LHCN-M2 (cell line): Measurements from ENCODE around the gene CSF3R. TPM values are rescaled to one million over a fixed set of nuclear protein-coding genes. Genes with fewer than 3 reads are reported as not detected.

Experiments used
- DNase-seq: peaks from one replicate; pipeline ENCODE4 v3.0.0-alpha.2; 2012; ENCODE audit warnings: low read depth
- total RNA-seq: library from RNA; depleted of rRNA; stranded (reverse); fragments of >200 nt; gene quantifications from 2 replicates; pipeline ENCODE4 v1.2.3, GENCODE V29; 2014

CSF3R gene
- total RNA-seq, 1 experiment from 2014 or later = not detected

DNA sequence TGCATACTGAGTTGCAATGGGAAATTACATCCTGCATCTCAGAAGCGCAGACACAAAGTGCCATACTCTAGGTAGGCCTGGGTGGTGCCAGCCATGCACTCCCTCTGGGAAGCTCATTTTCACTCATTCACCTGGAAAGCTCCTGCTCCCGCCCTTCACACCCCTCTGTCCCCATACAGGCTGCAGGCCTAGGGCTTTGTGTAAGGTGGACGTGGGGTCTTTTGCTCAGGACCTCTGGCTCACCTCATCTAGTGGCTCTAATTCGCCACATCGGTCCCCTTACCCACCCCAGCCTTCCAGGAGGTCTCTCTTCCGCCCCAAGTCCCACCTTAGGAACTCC is 19.3 kb downstream of the CSF3R start:
- DNase-seq = no peak

DNA sequence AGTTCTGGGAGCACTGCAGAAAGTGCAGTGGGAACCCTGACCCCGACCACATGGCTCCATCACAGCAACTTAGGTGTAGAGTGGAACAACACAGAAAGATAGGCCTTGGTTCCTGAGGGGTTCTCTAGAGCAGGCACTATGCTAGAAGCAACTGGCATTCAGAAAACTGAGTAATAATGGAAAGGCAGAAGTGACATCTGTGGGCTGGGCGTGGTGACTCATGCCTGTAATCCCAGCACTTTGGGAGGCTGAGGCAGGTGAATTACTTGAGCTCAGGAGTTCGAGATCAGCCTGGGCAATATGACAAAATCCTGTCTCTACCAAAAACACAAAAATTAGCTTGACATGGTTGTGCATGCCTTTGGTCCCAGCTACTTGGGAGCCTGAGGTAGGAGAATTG is 23.8 kb downstream of the CSF3R start:
- peak; percentile 23 for DNase-seq

DNA sequence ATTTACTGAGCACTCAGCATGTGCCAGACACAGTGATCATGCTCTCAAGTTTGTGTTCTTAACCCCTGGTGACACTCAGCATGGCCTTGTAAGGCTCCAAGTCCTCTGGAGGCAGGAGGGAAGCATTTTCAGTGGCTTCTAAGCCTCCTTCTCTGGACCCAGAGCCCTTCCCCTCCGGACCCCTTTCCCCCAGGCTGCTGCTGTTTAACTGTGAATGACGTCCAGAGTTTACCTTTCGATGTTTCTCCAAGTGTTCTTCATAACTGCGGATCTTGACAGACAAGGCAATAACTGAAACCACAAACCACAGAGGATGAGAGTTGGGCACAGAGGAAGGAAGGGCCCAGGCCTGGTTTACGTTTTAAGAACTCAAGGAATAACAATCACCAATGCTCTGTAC is 25.0 kb downstream of the CSF3R start:
- DNase-seq = no peak

DNA sequence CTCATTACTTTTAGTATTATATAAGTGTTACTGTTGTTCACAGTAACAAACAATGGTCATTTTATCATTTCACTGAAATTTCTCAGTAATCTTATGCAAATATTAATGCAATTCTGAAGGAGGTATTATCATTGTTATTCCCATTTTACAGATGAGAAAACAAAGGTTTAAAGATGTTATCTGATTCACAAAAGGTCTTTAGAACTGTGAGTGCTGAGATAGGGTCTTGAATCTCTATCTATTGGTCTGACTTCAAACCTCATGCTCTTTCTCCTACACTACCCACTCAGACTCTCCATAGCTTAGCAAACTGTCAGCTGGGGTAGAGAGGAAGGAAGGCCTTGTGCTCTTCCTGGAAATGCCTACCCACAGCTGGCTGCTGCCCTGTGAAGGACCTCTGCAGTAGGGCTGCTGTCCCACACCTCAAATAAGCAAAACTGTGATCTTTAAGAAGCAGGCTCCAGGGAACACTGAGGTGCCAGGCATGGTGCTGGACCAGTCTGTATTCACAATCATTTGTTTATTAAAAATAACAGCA is 26.3 kb downstream of the CSF3R start:
- no peak for DNase-seq

DNA sequence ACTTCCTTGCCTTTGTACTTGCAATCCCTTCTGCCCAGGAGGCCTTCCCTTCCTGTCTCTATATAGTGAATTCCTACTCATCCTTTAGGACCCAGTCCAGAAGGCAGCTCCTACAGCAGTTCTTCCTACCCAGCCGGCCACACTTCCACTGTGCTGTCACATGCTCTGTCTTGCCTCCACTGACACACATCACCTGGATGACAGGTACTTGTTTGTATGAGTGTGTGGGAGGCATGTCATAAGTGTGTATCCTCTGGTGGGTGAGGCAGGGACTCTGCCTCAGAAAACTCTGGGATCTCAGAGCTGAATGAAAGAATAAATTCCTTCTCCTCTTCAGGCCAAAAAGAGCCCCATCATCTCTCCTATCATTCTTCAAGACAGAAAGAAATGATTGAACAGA is 27.3 kb downstream of the CSF3R start:
- DNase-seq = no peak

DNA sequence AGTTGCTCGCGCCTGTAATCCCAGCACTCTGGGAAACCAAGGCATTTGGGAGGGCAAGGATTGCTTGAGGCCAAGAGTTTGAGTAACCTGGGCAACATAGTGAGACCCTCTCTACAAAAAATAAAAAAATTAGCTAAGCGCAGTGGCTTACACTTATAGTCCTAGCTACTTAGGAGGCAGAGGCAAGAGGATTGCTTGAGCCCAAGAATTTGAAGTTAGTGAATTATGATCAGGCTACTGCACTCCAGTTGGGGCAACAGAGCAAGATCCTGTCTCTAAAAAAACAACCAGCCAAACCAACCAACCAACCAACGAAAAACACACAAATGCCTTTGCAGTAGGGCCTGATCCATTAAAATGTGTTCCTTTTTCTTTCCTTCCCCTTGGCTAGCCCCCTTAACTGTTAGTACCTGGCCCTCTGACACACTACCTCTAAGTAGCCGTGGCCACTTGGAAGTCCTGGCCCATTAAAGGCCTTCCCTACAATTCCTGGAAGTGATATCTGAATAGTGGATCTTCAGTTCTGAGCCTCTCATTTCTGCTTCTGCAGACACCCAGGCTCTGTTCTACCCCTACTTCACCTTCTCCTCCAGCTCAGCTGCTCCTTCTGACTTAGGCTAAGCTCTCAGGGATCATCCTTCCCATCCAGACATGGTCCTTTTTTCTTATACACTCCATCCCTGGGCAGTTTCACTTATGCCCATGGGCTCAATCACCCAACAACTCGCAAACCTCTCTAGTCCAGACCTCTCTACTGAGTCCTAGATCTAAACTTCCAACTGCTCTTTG is 28.9 kb downstream of the CSF3R start:
- no peak for DNase-seq

DNA sequence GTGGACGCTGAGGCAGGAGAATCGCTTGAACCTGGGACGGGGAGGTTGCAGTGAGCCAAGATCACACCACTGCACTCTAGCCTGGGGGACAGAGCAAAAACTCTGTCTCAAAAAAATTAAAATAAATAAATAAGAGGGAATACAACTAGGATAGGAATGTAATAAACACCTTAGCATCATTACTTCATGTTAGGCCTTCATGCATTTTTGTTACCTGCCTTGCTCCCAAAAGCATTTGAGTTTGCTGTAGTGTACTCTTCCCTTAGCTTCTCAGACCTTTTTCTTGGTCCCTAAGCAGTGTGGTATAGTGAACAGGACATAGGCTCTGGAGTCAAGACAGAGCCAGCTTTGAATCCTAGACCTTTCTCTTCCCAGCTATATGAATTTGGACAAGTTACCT is 29.7 kb downstream of the CSF3R start:
- no peak for DNase-seq

DNA sequence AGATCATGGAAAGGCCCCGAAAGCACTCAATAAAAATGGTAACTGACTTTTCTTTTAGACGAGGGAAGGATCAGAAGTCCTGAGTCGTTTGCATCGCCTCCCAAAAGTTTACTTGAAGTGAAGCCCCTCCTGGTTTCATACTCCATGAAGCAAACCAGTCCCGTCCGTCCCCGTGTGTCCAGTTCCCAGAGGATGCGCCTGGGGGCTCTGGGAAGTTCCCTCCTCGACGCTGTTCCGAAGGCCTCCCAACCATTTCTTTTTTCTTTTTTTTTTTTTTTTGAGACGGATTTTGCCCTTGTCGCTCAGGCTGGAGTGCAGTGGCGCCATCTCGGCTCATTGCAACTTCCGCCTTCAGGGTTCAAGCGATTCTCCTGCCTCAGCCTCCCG is 31.8 kb downstream of the CSF3R start:
- DNase-seq = no peak

DNA sequence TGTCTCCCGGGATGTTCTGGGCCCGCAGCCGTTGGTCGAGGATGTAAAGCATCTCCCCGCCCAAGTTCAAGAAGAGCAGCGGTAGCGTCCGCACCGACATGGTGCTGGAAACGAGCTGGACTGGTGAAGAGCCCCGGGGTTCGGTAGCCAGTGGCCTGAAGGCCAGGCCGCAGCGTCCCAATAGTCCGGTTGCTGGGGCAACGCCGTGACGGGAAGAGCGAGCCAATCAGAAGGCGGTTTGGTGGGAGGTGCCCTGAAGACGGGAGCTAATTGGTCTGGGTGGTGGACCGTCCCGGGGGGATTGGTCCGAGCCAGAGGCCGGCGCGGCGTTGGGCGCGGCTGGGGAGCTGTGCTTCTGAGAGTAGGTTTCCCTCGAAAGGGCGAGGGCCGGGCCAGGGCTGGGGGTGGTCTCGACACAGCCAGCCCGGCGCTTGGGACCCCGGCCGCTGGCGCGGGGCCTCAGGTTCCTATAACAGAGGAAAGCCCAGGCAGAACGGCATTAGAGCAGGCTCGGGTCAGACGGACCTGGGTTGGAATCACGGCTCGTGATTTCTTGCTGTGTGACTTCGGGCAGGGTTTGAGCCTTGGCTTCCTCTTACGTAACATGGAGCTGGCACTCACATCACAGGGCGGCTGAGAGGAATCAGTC is 32.3 kb downstream of the CSF3R start, which contains the start of gene OSCP1:
Gene OSCP1 (minus strand): TSS at position 182 of the 649 bp plus-strand sequence. CDS start 82 bp downstream, at position 100.
- DNase-seq = peak; percentile 94

DNA sequence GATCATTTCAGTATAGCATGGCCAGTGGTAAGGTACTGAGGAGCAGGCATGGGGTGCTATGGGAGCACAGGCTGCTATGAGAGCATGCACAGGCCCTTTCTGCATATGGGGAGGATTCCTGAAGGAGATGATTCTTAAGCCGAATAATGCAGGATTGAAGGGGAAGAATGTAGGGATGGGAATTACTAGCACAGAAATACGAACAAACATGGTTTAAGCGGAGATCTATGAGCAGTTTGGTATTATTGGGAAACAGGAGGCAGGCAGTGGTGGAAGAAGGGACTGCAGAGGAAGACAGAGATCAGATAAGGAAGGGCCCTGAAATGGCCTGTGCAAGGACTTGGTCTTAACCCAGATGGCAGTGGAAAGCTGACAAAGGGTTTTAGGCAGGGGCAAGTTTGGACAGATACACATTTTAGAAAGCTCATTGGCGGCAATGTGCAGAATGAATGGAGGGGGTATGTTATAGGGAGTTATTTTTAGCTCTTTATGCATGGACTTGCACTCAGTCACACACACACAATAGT is 34.1 kb downstream of the CSF3R start:
- no peak for DNase-seq

DNA sequence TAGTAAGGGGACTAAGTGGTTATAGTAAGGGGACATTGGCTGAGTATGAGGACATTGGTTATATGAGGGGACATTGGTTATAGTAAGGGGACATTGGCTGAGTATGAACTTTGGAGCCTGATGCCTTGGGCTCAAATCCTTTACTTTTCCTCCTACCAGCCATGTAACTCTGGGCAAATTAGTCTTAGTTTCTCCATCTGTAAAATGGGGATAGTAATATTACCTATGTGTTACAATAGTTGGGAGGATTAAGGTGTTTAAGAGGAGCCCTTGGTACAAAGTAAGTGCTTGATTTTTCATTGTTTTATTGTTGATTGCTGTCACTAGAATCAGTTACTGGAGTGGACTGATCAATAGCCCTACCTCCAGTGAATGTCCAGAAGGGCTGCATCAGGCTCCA is 35.3 kb downstream of the CSF3R start:
- no peak for DNase-seq

DNA sequence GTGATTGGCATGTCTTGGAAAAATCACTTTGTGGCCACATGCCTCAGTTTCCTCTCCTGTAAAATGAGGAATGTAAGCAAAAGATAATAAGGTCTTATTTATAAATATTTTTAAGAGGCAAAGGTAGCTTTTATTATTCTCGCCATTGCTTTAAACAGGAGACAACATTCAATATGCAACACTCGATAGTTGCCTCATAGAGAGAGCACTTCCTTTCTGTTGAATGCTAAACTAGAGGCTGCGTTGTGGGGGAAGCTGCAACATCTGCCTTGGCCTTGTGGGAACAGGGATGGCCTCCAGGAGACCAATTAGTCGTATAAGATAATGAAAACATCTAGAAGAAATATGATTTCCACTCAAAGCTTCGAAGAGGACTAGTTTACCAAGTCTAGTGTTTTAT is 36.0 kb downstream of the CSF3R start:
- DNase-seq = no peak

DNA sequence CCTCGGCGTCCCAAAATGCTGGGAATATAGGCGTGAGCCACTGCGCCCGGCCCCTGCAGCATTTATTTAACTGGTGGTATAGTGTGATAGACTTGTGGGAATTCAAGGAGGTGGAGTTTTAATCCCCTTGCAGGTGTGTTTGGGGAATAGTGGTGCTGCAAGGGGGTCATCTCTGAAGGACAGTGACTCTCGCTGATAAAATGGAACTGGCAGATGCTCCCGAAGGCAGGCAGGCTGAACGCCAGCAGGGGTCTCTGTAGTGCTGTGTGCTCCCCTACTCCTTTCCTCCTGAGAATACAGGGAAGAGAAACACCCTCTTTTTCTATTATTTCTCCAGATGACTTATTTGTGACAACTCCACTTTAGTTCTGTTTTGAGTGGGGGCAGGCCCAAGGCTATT is 36.4 kb downstream of the CSF3R start:
- DNase-seq = peak; percentile 9

DNA sequence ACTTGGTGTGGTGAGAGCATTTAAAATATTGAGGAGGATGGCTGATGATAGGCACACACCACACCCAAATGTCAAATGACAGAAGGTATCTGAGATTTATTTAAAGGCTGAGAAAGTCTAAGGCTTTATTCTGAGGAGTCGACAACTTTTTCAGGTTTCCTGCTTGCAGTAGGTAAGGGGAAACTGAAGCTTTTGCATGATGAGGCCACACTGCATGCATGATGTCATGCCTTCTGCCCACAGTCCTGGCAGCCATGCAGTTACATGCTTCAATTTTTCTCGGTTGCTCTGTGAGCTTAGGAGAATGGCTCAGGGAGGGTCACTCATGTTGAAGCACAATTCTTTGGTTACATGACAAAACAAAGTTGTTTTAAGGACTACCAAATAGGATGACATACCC is 39.4 kb downstream of the CSF3R start:
- no peak for DNase-seq

DNA sequence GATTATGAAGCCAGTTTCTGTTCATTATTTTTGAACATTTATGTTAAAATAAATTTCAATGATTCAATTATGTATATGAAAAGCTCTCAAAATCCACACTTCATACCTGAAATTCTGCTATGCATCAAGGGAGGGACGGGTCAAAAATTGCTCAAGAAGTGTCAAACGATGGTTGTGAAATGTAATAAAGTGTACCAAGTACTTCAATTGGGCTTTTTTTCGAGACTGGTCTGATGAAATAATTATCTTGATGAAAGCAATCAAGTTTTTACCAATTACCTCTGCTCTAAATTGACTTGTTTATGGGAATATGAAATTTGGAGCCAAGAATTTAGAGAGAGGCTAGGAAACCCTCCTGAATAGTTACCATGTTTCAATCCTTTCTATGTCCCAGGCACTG is 40.4 kb downstream of the CSF3R start:
- DNase-seq = no peak

DNA sequence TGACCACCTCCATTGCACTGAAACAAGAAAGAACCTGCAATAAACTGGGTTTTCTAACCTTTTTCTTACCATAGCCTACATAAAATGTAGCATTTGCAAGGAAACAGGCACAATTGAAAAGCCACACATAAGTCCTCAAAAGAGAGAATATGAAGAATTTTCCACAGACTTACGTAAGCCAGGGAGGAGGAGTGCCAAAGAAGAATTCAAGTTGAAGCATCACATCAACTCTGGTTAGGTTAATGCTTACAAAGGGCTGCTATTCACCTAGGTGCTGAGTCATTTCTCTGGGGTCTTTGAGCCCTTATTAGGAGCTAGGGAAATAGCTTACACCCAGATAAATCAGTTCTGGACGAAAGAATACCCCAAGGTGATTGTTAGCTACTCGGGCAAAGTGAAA is 42.1 kb downstream of the CSF3R start:
- DNase-seq = no peak

DNA sequence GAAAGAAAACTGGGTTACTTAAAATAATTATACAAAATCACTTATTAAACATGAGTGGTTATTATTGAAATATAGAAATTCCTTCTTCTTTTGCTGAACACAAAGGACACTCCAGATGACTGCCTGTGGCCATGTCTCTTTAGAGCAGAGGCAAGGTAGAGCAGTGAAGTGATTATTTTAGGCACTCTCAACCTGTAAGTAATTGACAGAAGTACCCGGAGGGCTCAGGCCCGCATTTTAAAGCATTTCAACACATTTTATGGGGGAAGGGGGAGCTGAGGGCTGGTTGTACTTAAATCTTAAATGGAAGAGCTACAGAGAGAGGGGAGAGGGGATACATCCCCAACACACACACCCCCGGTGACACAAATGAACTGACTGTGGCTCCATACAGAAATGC is 42.7 kb downstream of the CSF3R start:
- DNase-seq = no peak

DNA sequence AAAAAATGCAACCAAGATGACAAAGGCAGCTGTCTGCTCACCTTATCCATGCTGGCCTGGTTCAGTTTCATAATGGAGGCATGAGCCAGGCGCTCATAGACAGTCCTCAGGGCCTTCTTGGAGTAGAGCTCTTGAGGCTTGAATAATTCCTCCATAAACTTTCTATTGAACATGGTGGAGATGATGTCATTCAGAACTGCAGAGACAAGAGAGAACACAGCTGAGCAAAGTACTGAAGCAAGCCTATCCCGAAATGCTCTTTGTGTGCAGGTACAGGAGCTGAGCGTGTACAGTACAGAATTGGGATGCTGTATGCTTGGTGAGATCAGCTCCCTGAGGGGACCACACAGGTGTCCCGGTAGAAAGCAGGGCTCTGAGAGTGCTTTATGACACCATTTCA is 44.0 kb downstream of the CSF3R start:
- DNase-seq = no peak

DNA sequence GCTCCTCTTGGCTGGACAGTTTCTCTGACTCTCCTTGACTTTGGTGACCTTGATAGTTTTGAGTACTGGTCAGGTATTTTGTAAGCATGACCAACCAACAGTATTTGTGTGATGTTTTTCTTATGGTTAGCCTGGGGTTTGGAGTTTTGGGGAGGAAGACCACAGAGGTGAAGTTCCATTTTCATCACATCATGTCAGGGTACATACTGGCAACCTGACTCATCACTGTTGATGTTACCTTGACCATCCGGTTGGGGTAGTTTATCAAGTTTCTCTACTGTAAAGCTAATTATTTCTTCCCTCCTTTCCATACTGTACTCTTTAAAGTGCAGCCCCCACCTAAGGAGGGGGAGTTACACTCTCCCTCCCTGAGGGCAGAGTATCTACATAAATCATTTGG is 45.9 kb downstream of the CSF3R start:
- DNase-seq = no peak

DNA sequence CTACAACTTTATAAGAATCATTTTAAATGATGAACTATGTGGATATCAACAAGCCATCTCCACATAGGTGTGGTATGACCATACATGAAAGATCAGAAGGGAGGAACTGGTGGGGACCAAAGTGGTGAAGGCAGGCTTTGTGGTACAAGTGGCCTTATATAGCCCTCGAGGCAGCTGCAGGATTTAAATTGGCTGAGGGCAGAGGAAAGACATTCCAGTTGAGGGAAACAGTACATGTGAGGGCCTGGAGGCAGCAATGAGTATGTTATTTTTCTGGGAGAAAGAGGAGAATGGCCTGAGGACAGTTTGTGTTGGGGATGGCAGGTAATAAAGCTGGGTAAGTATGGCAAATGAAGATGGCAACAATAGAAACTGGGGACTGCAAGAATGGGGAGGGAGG is 49.6 kb downstream of the CSF3R start:
- no peak for DNase-seq

DNA sequence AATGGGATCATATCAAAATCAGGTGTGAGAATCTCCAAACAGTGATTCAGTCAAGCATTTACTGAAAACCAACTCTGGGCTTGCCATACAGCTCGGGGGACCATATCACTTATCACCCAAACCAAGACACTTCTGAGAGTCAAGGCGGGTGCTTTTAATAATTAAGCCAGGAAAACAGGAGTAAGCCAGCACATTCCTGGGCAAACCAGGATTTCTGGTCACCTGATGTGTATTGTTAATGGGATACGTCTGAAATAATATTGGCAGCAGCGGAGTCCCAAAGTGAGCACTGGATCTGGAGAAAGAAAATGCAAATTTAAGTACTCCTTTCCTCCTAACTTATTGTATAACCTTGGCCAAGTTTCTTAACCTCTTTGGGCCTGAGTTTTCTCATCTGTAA is 50.1 kb downstream of the CSF3R start:
- no peak for DNase-seq

DNA sequence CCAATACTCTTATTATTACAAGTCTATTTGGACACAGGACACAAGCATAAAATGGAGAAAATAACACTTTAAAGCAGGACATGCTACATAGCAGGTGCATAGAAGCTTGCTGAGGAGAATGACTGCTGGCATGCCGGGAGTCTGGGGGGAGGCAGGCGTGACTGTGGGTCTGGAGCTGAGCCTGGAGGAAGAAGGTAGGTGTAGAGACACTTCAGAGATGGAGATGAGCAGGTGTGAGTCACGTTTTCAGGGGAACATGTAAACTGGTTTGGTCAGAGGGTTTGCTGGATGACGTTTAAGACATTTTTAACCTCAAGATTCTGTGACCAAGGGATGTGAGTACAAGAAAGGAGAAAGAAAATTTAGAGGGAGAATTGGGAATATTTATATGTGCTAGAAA is 56.9 kb downstream of the CSF3R start:
- peak; percentile 11 for DNase-seq

DNA sequence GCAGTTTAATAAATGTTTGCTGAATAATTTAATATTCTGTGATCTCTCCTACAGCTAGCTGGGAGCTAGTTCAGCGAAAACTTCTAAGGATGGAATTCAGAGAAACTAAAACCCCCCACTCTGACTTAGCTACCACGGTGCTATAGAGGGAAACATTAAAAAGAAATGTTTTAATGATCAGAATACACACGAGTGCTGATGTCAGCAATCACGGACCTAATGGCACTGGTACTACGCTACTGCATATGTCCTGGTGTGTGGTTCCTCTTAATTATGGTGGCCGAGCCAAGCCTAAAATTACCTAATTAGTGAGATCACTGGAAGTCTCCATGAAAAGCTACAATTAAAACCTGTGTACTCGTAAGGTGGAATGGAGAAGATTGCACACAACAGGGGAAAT is 61.1 kb downstream of the CSF3R start:
- DNase-seq = no peak
